WTC11 (cell line): ENCODE results near the gene CLDN25.

ENCODE experiments used
- CTCF ChIP-seq: fragments of 200-600 bp; IDR thresholded peaks from 2 replicates; pipeline ENCODE4 v1.8.0; 2022; ENCODE audit warnings: antibody characterized with exemption
- ELF4 ChIP-seq: sonication (generic); formaldehyde crosslinking; IDR thresholded peaks from 2 replicates; pipeline ENCODE4 v1.8.1; 2022; ENCODE audit warnings: low read depth, mild to moderate bottlenecking, moderate library complexity, missing genetic modification reagents
- ESRRA ChIP-seq: sonication (generic); formaldehyde crosslinking; IDR thresholded peaks from 2 replicates; pipeline ENCODE4 v1.8.1; 2022; ENCODE audit warnings: mild to moderate bottlenecking, missing genetic modification reagents, borderline replicate concordance
- FOXK1 ChIP-seq: sonication (generic); formaldehyde crosslinking; IDR thresholded peaks from 2 replicates; pipeline ENCODE4 v1.8.0; 2022; ENCODE audit warnings: mild to moderate bottlenecking, moderate library complexity, missing genetic modification reagents
- GABPB1 ChIP-seq: sonication (generic); formaldehyde crosslinking; IDR thresholded peaks from 2 replicates; pipeline ENCODE4 v1.8.1; 2023; ENCODE audit warnings: mild to moderate bottlenecking, missing genetic modification reagents
- NFE2L1 ChIP-seq: sonication (generic); formaldehyde crosslinking; IDR thresholded peaks from 2 replicates; pipeline ENCODE4 v1.8.1; 2023; ENCODE audit warnings: missing genetic modification reagents
- RELA ChIP-seq: sonication (generic); formaldehyde crosslinking; IDR thresholded peaks from 2 replicates; pipeline ENCODE4 v1.8.1; 2022; ENCODE audit warnings: missing genetic modification reagents, mild to moderate bottlenecking, borderline replicate concordance
- RORB ChIP-seq: fragments of 250-450 bp; sonication (Bioruptor Pico); IDR thresholded peaks from 2 replicates; pipeline ENCODE4 v1.9.0; 2021; ENCODE audit warnings: mild to moderate bottlenecking
- TEAD4 ChIP-seq: sonication (generic); formaldehyde crosslinking; IDR thresholded peaks from 2 replicates; pipeline ENCODE4 v1.8.0; 2022; ENCODE audit warnings: mild to moderate bottlenecking, missing genetic modification reagents
- TP53 ChIP-seq: sonication (generic); formaldehyde crosslinking; IDR thresholded peaks from 2 replicates; pipeline ENCODE4 v1.8.1; 2023; ENCODE audit warnings: mild to moderate bottlenecking, missing genetic modification reagents
- USF1 ChIP-seq: sonication (generic); formaldehyde crosslinking; IDR thresholded peaks from 2 replicates; pipeline ENCODE4 v1.8.0; 2022; ENCODE audit warnings: mild to moderate bottlenecking, missing genetic modification reagents
- ZBTB43 ChIP-seq: sonication (generic); formaldehyde crosslinking; IDR thresholded peaks from 2 replicates; pipeline ENCODE4 v1.8.1; 2023; ENCODE audit warnings: mild to moderate bottlenecking, missing genetic modification reagents
- ZNF512 ChIP-seq: sonication (generic); formaldehyde crosslinking; IDR thresholded peaks from 2 replicates; pipeline ENCODE4 v1.8.1; 2022; ENCODE audit warnings: missing genetic modification reagents, borderline replicate concordance

GRCh38 chr11:113781682-113782081, 2.1 kb downstream of the CLDN25 start:
- TF ChIP-seq ZBTB43 (CRISPR knock-in tag) (no peak), RORB (CRISPR knock-in tag) (no peak), CTCF (no peak), USF1 (CRISPR knock-in tag) (no peak), ESRRA (CRISPR knock-in tag) (no peak), NFE2L1 (CRISPR knock-in tag) (no peak), TEAD4 (no peak), TP53 (CRISPR knock-in tag) (no peak), RELA (no peak), ZNF512 (CRISPR knock-in tag) (no peak), ELF4 (CRISPR knock-in tag) (no peak), FOXK1 (no peak), GABPB1 (no peak)
